Measurements from ENCODE around the gene ABCC4. TPM values are rescaled to one million over a fixed set of nuclear protein-coding genes. Genes with fewer than 3 reads are reported as not detected.

The ABCC4 gene
- total and polyA plus RNA-seq, 9 of the 15 experiments (the other 6 are each of a cell fraction or from before 2014, with no cell fraction given) = 9.4 to 46.1 (median 25.4) TPM

DNA sequence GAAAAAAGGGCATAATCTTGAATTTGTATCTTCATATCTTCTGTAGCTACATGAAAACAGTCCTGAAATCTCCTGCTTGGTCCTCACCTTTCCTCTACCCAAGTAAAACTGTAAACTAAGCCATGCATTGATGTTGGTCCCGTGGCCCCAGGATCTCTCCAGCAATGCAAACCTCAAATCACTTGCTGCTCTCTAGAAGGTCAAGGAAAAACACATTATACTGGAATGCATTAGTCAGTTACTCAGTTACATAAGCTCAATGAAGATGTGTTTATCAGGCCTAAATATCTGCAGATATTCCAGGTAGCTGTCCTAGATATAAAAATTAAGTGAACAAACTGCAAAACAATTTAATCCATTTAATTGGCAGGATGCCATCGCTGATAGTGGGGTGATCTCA, 261.8 kb downstream of the ABCC4 start:
- WGBS (ENCODE audit: insufficient coverage, low coverage, missing lambda C conversion rate) = 86% methylated on average over 2 of the region's 2 CpGs

GRCh38 chr13:95038949-95039348, 262.3 kb downstream of the ABCC4 start:
- H4K20me1 ChIP-seq (replicated peaks; ENCODE audit: control insufficient read depth, insufficient read depth, low read length) = no peaks in the 10 kb centered on the region
- CTCF ChIA-PET (ENCODE audit: low intra/inter-chr PET ratio) = no interaction called here
- no peaks in the 10 kb centered on the region for H3K9me3 ChIP-seq (replicated peaks; ENCODE audit: control insufficient read depth, insufficient read depth, low read depth, low read length)
- no peak overlapping the region for H2AFZ ChIP-seq (ENCODE audit: low read depth, low read length)
- ATAC-seq = no peak
- no peak for DNase-seq (ENCODE audit: extremely low read depth in 1 of 4, low spot score in 3 of 4)
- peaks cover 59% of the 10 kb centered on the region; the same call in 2 of the 3 replicates for H3K36me3 ChIP-seq (ENCODE audit: control insufficient read depth, insufficient read depth, low read length)
- no peak overlapping the region for H3K9ac ChIP-seq (ENCODE audit: insufficient read depth in 1 of 2, low read depth in 2 of 2, low read length in 2 of 2)
- no TSS peak for BruUV-seq (replicated peaks)
- no peak for TF ChIP-seq CEBPG (CRISPR knock-in tag; IDR thresholded peaks at IDR 0.05)
- TF ChIP-seq CEBPG (tag; conservative IDR thresholded peaks at IDR 0.05 in 1 of 2, IDR thresholded peaks at IDR 0.05 in 1 of 2) = no peak
- TF ChIP-seq TOE1 (IDR thresholded peaks at IDR 0.05; ENCODE audit: borderline replicate concordance) = no peak
- no peak for TF ChIP-seq TOE1 (CRISPR knock-in tag; IDR thresholded peaks at IDR 0.05; ENCODE audit: borderline replicate concordance, low read depth)
- TF ChIP-seq GMEB1 (CRISPR knock-in tag; IDR thresholded peaks at IDR 0.05) = no peak
- no peak for TF ChIP-seq RBM34 (IDR thresholded peaks at IDR 0.05; ENCODE audit: borderline replicate concordance, insufficient read depth, low read length)
- TF ChIP-seq ZEB2 (IDR thresholded peaks at IDR 0.05) = no peak
- no peak for TF ChIP-seq ARID1B (IDR thresholded peaks at IDR 0.05)
- no peak for TF ChIP-seq ZNF274 (IDR thresholded peaks at IDR 0.05; ENCODE audit: borderline replicate concordance, low read depth, low read length)
- peak; percentile 32; the same call in 1 of the 2 replicates for TF ChIP-seq ZNF316 (IDR thresholded peaks at IDR 0.05)
- intact Hi-C loops (cut with micrococcal nuclease) (no loop called here), in situ Hi-C loops (cut with MboI) (no loop called here)
- no peak overlapping the region for H3K4me2 ChIP-seq (ENCODE audit: insufficient read depth, low read length)
- H3K9me1 ChIP-seq (ENCODE audit: control insufficient read depth, insufficient read depth, low read length) = no peaks in the 10 kb centered on the region
- H3K4me1 ChIP-seq (replicated peaks in 1 of 2; ENCODE audit: control insufficient read depth in 2 of 2, insufficient read depth in 2 of 2, low read length in 2 of 2) = no peaks in the 10 kb centered on the region
- FAIRE-seq = no peak
- POLR2A ChIA-PET = no interaction called here
- no peaks in the 10 kb centered on the region for H3K27me3 ChIP-seq (ENCODE audit: control insufficient read depth in 2 of 2, insufficient read depth in 2 of 2, low read length in 2 of 2)
- whole genome bisulfite sequencing (ENCODE audit: insufficient coverage, low coverage, missing lambda C conversion rate) = 86% methylated on average over 1 of the region's 1 CpG
- no peak overlapping the region for H3K4me3 ChIP-seq
- no peaks in the 10 kb centered on the region for H3K79me2 ChIP-seq (ENCODE audit: control insufficient read depth, insufficient read depth, low read length)
- H3K27ac ChIP-seq (ENCODE audit: extremely low read depth, low read depth, low read length) = no peak overlapping the region

More for the DNA sequence above, 261.8 kb downstream of the ABCC4 start:
- H3K9me1 ChIP-seq (ENCODE audit: control insufficient read depth, insufficient read depth, low read length) = no peaks in the 10 kb centered on the region
- H3K4me1 ChIP-seq (replicated peaks in 1 of 2; ENCODE audit: control insufficient read depth in 2 of 2, insufficient read depth in 2 of 2, low read length in 2 of 2) = no peaks in the 10 kb centered on the region
- H4K20me1 ChIP-seq (replicated peaks; ENCODE audit: control insufficient read depth, insufficient read depth, low read length) = no peaks in the 10 kb centered on the region
- H3K9ac ChIP-seq (ENCODE audit: insufficient read depth in 1 of 2, low read depth in 2 of 2, low read length in 2 of 2) = no peak overlapping the region
- H3K4me2 ChIP-seq (ENCODE audit: insufficient read depth, low read length) = no peak overlapping the region
- no peak for TF ChIP-seq POLR3G (IDR thresholded peaks at IDR 0.05; ENCODE audit: extremely low read depth, insufficient read length, insufficient replicate concordance)
- peak; percentile 42 for TF ChIP-seq NFIC (IDR thresholded peaks at IDR 0.05)
- peaks cover 60% of the 10 kb centered on the region; the same call in 2 of the 3 replicates for H3K36me3 ChIP-seq (ENCODE audit: control insufficient read depth, insufficient read depth, low read length)
- DNase-seq (ENCODE audit: extremely low read depth in 1 of 4, low spot score in 3 of 4) (no peak), FAIRE-seq (no peak), ATAC-seq (no peak)
- H2AFZ ChIP-seq (ENCODE audit: low read depth, low read length) = no peak overlapping the region
- ChIA-PET POLR2A (no interaction called here), CTCF (ENCODE audit: low intra/inter-chr PET ratio) (no interaction called here)
- no peak overlapping the region for H3K27ac ChIP-seq (ENCODE audit: extremely low read depth, low read depth, low read length)
- H3K27me3 ChIP-seq (ENCODE audit: control insufficient read depth in 2 of 2, insufficient read depth in 2 of 2, low read length in 2 of 2) = no peaks in the 10 kb centered on the region
- no peaks in the 10 kb centered on the region for H3K9me3 ChIP-seq (replicated peaks; ENCODE audit: control insufficient read depth, insufficient read depth, low read depth, low read length)
- in situ Hi-C loops (cut with MboI) (no loop called here), intact Hi-C loops (cut with micrococcal nuclease) (no loop called here)
- no TSS peak for BruUV-seq (replicated peaks)
- H3K4me3 ChIP-seq = no peak overlapping the region
- H3K79me2 ChIP-seq (ENCODE audit: control insufficient read depth, insufficient read depth, low read length) = no peaks in the 10 kb centered on the region

Data from K562 (cell line).